Brain pericyte (primary cell): ENCODE measurements around the gene GLRX3.
A peak's percentile ranks its signal among the peaks of the same experiment; 100 is the strongest.
"Not testable (repeated sequence)": the region's sequence is repeated elsewhere in the genome, so short reads cannot be mapped to it uniquely, and the experiment has no call there.

ENCODE experiments used
- DNase-seq: peaks from one replicate; pipeline ENCODE4 v3.0.0-alpha.2; 2012; ENCODE audit warnings: low read depth, low spot score

Gene GLRX3

GRCh38 chr10:130136226-130137089 is at the start of gene GLRX3:
Gene GLRX3 (plus strand): TSS chr10:130136391. CDS start chr10:130136421, 30 bp downstream.
- DNase-seq: peak; percentile 39

DNA sequence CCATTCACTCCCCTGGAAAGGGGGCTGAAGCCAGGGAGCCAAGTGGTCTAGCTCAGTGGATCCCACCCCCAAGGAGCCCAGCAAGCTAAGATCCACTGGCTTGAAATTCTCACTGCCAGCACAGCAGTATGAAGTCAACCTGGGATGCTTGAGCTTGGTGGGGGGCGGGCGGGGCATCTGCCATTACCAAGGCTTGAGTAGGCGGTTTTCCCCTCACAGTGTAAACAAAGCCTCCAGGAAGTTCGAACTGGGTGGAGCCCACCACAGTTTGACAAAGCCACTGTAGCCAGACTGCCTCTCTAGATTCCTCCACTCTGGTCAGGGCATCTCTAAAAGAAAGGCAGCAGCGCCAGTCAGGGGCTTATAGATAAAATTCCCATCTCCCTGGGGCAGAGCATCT is 45.6 kb upstream of the GLRX3 start:
- DNase-seq: not testable (repeated sequence)

DNA sequence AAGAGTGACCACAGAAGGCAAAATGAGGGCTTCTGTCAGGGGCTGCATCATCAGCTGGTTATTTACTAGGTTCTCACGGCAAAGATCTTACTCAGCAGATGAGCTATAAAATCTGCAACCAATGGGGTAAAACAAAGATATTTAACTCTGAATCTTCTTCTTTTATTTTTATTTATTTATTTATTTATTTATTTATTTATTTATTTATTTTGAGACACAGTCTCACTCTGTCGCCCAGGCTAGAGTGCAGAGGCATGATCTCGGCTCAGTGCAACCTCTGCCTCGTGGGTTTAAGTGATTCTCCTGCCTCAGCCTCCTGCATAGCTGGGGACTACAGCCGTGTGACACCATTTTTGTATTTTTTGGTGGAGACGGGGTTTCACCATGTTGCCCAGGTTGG is 36.8 kb upstream of the GLRX3 start:
- DNase-seq: no peak

DNA sequence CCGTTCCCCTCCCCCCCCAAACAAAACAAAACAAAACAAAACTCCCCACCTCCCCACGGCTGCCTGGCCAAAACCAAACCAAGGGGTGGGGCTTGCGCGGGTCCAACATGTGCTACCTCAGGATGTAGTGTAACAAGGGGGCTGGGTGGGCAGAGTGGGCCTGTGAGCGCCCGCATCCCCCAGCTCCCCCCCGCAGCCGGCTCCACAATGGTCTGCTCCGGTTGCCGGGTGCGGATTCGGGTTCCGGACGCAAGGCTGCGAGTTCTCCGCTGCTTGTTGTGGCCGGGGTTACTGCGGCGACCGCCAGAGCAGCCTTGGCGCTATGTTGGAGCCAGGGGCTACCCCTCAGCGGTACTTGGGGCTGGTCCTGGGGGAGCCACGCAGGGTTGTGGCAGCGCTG is 30.5 kb upstream of the GLRX3 start:
- no peak for DNase-seq

DNA sequence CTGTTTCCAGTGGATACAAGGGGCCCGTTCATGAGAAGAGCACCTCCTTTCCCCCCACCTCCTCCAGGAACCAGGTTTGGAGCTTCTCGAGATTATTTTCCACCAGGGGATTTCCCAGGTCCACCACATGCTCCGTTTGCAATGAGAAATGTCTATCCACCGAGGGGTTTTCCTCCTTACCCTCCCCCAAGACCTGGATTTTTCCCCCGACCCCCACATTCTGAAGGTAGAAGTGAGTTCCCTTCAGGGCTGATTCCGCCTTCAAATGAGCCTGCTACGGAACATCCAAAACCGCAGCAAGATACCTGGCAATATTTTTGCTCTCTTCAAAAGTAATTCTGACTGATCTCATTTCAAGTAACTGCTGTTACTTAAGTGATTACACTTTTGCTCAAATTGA is 28.0 kb upstream of the GLRX3 start:
- DNase-seq: not testable (repeated sequence)

- DNase-seq: no peak
These were observed 27.1 kb upstream of the GLRX3 start for GRCh38 chr10:130108934-130109604.

DNA sequence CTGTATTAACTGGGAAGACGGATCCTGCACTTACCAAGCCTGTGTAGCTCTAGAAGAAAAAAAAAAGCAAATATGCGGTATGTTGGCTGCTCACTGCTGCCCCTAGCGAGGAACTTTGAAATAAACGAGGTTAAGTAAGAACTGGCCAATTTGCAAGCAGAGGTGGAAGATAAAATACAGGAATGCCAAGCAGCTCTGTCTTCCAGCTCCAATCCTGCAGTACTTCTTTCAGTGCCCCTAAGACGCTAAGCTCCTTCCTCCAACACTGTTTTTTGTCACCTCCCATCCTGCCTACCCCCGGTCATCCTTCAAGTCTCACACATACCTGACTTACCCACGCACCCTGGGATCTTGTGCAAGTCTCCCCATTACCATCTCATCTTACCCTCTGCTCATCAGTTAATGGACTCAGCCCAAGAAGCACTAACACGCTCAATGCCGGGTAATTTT is 26.4 kb upstream of the GLRX3 start:
- DNase-seq: peak; percentile 53

GRCh38 chr10:130110246-130111112 is 25.7 kb upstream of the GLRX3 start, which contains the start of gene C10orf143:
Gene C10orf143 (minus strand): TSS chr10:130110830. CDS start chr10:130110772, 58 bp downstream.
- peak; percentile 96 for DNase-seq

DNA sequence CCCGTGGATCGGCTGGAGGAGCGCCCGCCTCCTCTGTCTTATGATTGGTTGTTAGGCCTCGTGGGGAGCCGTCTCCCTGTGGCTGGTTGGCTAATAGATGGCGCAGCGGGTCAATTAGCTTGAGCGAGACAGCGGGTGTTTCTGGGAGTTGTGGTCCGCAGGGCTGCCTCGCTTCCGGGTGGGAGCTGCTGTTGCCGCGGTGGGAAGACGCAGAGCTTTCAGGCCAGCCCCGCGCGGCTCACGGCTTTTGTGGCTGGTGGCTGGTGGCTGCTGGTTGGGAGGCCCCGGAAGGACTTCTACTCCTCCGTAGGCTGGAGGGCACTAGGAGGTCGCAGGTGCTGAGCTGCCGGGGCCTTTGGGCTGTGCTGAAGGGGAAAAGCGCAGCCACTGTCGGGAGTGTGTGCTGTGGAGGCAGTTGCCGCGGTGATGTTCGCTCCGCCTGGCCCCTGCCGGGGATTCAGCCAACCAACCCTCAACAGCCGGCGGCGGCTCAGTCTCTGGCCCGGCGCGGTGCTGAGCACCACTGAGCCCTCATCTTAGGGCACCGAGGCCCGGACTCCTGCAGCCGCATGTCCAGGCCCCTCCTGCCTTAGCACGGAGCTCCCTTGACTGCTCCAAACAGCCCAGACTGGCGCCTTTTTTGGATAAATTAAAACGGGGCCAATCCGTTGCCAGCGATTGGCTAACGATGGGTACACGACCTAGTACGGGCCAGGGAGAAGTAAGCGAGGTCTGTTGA is 24.9 kb upstream of the GLRX3 start:
- peak; percentile 92 for DNase-seq

- no peak for DNase-seq
These were observed 24.4 kb upstream of the GLRX3 start for GRCh38 chr10:130111852-130112180.

DNA sequence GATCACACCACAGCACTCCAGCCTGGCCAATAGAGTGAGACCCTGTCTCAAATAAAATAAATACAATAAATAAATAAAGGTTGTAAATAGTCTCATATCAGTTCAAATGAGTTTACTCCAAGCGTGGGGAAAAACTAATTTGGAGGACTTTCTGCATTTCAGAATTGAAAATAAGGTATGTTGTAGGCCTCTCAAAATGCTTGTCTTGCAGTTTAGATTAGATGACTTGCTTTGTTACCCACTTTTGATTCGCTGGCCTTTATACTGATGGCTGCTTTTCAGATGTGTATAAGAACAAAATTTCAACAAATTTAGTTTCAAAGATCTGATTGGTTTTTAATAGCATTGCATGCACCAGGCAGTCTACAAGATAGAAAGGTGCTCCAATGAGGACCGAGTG is 23.4 kb upstream of the GLRX3 start:
- DNase-seq: no peak

- DNase-seq: not testable (repeated sequence)
These were observed 19.2 kb upstream of the GLRX3 start for GRCh38 chr10:130116942-130117341.

DNA sequence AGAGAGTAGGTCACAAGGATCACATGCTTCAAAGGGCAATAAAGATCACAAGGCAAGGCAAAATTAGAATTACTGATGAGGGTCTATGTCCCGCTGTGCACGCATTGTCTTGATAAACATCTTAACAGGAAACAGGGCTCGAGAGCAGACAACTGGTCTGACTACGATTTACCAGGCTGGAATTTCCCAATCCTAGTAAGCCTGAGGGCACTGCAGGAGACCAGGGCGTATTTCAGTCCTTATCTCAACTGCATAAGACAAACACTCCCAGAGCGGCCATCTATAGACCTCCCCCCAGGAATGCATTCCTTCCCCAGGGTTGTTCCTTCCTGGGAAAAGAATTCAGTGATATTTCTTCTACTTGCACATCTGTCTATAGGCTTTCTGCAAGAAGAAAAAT is 18.7 kb upstream of the GLRX3 start:
- not testable (repeated sequence) for DNase-seq

DNA sequence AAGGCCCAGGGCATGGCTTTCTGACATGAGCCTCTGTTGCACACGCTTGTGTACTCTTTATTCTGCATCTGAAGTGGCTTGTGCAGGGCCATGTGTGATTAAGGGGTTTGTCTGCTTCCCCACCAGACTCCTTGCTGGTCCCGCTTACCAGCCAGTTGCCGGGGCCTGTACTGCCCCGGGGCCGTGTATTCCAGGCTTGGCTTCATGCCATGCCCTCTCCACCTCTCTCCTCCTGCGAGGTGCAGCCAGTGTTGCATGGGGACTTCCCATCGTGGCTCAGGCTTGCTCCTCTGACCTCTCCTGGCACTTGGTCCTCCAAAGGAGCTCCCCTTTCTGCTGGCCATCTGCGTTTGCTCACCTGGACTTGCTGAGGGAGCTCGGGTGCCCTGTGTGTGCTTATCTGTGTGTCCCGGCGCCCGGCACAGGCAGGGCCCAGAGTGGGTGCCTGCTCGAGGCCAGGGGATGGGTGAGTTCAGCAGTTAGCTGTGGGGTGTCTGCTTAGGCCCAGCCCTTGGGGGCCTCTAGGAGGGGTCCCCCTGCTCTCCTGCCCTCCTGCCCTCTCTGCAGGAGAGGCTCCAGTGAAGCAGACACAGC is 14.6 kb upstream of the GLRX3 start:
- no peak for DNase-seq

- no peak for DNase-seq
These were observed 8.7 kb upstream of the GLRX3 start for GRCh38 chr10:130127364-130128061.

DNA sequence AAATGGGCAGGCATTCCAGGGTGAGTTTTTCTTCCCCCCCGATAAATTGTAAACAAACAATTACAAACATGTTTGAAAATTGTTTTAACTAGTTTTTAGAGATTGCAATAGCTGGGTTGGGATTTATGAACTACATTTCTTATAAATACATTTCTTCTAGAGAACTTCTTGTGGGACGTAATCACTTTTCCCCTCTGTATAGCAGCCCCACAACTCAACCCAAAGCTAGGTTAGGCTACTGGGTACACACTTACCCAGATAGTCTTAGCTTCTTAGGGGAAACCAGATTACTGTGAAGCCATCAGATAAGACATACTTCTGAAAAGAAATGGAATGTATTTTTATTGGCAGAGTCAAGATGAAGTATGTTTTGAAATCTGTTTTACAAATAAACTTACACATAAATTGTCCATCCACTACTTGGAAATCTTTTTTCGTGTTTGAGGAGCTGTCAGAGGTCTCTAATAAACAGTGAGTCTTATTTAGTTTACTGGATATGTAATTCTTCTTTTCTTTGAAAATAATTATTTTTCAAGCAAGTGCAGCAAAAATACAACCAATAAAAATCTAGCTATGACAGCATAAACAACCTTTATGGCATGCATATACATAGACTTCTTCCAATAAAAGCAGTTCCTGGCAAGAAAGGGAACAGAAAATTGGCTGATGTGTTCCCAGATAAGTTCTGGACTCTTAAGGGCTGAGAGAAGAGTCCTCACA is 8.0 kb upstream of the GLRX3 start:
- no peak for DNase-seq

DNA sequence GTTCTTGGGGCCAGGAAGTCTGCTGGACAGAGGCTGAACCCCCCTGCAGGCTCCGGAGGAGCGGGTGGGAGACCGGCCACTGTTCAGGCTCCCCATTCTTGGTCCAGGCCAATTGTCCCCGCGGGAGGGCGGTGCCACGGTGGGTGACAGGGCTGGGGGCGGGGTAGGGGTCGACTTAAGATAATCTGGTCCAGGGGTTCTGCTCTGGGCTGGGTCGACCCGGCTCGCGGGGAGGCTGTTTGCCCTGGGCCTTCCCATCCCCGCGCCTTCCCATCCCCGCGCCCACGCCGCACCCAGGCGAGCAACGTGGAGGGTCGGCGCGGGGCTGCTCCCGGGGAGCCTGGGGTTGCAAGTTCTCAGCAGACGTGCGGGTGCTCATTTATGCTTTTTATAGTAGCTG is 7.3 kb upstream of the GLRX3 start:
- DNase-seq: no peak

DNA sequence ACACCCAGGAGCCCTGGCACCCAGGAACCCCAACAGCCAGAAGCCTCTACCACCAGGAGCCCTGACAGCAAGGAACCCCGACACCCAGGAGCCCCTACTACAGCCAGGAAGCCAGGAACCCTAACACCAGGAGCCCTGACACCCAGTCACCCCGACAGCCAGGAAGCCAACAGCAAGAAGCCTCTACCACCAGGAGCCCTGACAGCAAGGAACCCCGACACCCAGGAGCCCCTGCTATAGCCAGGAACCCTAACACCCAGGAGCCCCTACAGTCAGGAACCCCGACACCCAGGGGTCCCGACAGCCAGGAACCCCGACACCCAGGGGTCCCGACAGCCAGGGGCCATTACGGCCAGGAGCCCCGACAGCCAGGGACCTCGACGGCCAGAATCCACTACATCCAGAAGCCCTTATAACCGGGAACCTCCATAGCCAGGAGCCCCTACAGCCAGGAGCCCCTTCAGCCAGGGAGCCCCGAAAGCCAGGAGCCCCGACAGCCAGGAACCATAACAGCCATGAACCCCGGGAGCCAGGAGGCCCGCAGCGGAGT is 440 bp upstream of the GLRX3 start:
- DNase-seq: no peak

GRCh38 chr10:130137090-130137448 is 878 bp downstream of the GLRX3 start:
- DNase-seq: no peak
